Transverse colon (tissue), 4 donors: Measurements from ENCODE around the gene OR2AT4.
"Not testable (repeated sequence)": the region's sequence is repeated elsewhere in the genome, so short reads cannot be mapped to it uniquely, and the experiment has no call there.

Source experiments
- POLR2A ChIP-seq: fragments of 450-650 bp; IDR thresholded peaks from one replicate; pipeline ENCODE4 v1.6.1; 2016; ENCODE audit warnings: antibody characterized with exemption, mild to moderate bottlenecking, moderate library complexity
- POLR2AphosphoS5 ChIP-seq, 3 donors: sonication (generic); formaldehyde crosslinking; IDR thresholded peaks; one replicate each; pipeline ENCODE4 v1.6.1; 2016; ENCODE audit warnings: antibody characterized with exemption in 3 of 3
- TF ChIP-seq, protein P1 (sequence below), 5 experiments: fragments of 200-600 bp in 3 of 5; fragments of 450-650 bp in 2 of 5; sonication (generic) in 3 of 5; IDR thresholded peaks; 1 replicate in 2 of 5; 2 replicates in 3 of 5; pipeline ENCODE4 v1.5.1; 2016 to 2017; ENCODE audit warnings: antibody characterized with exemption in 5 of 5, inconsistent platforms in 3 of 5, mild to moderate bottlenecking in 2 of 5, moderate library complexity in 1 of 5

DNA sequence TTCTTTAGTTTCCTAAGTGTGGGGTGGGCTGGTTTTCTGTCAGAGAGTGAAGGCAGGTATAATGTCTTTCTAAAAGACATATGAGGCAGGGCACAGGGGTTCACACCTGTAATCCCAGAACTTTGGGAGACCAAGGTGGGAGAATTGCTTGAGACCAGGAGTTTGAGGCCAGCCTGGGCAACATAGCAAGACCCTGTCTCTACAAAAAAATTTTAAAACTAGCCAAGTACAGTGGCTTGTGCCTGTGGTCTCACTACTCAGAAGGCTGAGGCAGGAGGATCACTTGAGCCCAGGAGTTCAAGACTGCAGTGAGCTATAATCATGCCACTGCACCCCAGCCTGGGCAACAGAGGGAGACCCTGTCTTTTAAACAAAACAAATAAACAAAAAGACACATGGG is 2.3 kb downstream of the OR2AT4 start:
- TF ChIP-seq POLR2A; POLR2AphosphoS5 (IDR thresholded peaks at IDR 0.05): not testable (repeated sequence)
- TF ChIP-seq, protein P1, sequence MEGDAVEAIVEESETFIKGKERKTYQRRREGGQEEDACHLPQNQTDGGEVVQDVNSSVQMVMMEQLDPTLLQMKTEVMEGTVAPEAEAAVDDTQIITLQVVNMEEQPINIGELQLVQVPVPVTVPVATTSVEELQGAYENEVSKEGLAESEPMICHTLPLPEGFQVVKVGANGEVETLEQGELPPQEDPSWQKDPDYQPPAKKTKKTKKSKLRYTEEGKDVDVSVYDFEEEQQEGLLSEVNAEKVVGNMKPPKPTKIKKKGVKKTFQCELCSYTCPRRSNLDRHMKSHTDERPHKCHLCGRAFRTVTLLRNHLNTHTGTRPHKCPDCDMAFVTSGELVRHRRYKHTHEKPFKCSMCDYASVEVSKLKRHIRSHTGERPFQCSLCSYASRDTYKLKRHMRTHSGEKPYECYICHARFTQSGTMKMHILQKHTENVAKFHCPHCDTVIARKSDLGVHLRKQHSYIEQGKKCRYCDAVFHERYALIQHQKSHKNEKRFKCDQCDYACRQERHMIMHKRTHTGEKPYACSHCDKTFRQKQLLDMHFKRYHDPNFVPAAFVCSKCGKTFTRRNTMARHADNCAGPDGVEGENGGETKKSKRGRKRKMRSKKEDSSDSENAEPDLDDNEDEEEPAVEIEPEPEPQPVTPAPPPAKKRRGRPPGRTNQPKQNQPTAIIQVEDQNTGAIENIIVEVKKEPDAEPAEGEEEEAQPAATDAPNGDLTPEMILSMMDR (IDR thresholded peaks at IDR 0.05), result not testable (repeated sequence)
